Measurements from ENCODE around the gene FCAMR. TPM values are rescaled to one million over a fixed set of nuclear protein-coding genes. Genes with fewer than 3 reads are reported as not detected.

The FCAMR gene
- total and polyA plus RNA-seq, 2 of the 4 experiments (the other 2 are of a cell fraction), result not detected

DNA sequence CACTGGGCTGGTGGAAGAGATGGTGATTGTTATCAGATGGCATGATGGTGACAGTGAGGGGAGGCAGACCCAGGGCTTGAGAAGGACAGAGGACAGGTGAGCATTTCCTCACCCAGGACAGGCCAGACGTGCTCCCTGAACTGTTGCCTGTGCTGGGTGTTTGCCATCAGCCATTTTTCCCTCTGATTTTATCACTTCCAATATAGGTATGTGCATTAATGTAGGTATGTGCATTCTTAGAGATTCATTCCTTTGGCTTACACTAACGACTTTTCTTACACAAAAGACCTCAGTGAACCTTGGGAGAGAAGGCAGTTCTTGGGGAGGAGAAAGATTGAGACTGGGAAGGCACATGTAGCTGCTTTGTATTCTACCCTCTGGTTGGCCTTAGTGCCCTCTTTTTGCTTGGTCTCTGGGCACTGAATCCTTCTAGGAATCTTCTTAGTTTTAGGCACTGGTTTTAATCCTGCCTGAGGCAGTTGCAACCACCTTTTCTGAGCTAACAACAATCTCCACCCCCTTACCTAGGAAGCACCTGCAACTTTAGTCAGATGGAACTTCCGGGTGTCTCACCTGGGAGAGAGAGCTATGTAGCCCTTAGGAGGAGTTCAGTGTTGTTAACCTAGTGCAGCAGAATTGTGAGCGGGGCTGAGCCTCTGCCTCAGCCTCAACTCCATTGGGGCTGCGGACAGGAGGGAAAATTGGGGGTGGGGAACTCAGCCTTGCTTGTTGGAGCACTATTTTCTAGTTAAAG lies 31.4 kb upstream of the FCAMR start:
- no peak overlapping the region for H3K4ac ChIP-seq (ENCODE audit: low read depth, low read length)
- no peak overlapping the region for H2BK15ac ChIP-seq (ENCODE audit: low read depth, low read length)
- H2BK120ac ChIP-seq (ENCODE audit: low read depth, low read length), result no peak overlapping the region
- ChIA-PET CTCF (no interaction called here), POLR2A (ENCODE audit: unreplicated experiment) (no interaction called here)
- H2AFZ ChIP-seq (replicated peaks; ENCODE audit: low read length, poor library complexity), result no peak overlapping the region
- peaks cover under 1% of the 10 kb centered on the region; the same call in 1 of the 2 replicates for H3K9me1 ChIP-seq (ENCODE audit: insufficient read depth, low read length)
- H2AK9ac ChIP-seq (replicated peaks; ENCODE audit: low read depth, low read length, poor library complexity), result no peak overlapping the region
- H3K23ac ChIP-seq (ENCODE audit: low read depth, low read length), result no peak overlapping the region
- H4K91ac ChIP-seq (ENCODE audit: insufficient read depth, low read depth, low read length), result no peak overlapping the region
- H3K14ac ChIP-seq (replicated peaks; ENCODE audit: low read depth, low read length), result no peak overlapping the region
- no peak overlapping the region for H3K4me3 ChIP-seq (ENCODE audit: insufficient read depth, low read depth, low read length)
- no peak overlapping the region for H3K56ac ChIP-seq (ENCODE audit: extremely low read depth, insufficient read depth, low read length)
- no peak overlapping the region for H3K18ac ChIP-seq (ENCODE audit: low read depth, low read length)
- peaks cover 3% of the 10 kb centered on the region; the same call in 1 of the 2 replicates for H3K27me3 ChIP-seq (ENCODE audit: control insufficient read depth, insufficient read depth, low read length)
- dilution Hi-C loops (cut with HindIII; ENCODE audit: low sequenced_read_pairs, unreplicated experiment), result no loop called here
- H3K79me1 ChIP-seq (ENCODE audit: low read depth in 1 of 2, low read length in 2 of 2), result no peaks in the 10 kb centered on the region
- H3K4me2 ChIP-seq (ENCODE audit: low read depth, low read length), result no peak overlapping the region
- no peak overlapping the region for H3K9ac ChIP-seq (ENCODE audit: low read depth, low read length)
- intact Hi-C loops (cut with micrococcal nuclease), result no loop called here
- in situ Hi-C loops (cut with MboI; ENCODE audit: low sequenced_read_pairs), result no loop called here
- no peaks in the 10 kb centered on the region for H4K20me1 ChIP-seq (ENCODE audit: insufficient read depth, low read length)
- H2BK20ac ChIP-seq (ENCODE audit: low read depth, low read length), result no peak overlapping the region
- H4K8ac ChIP-seq (ENCODE audit: low read depth in 2 of 2, low read length in 2 of 2), result no peak overlapping the region
- no peaks in the 10 kb centered on the region for H3K9me3 ChIP-seq (ENCODE audit: control insufficient read depth, insufficient read depth, low read length)
- no peak overlapping the region for H4K5ac ChIP-seq (ENCODE audit: low read depth, low read length)
- TF ChIP-seq BHLHE40 (IDR thresholded peaks at IDR 0.05; ENCODE audit: low read depth, low read length) (no peak), RCOR1 (IDR thresholded peaks at IDR 0.05; ENCODE audit: insufficient replicate concordance, low read length) (no peak), SMC3 (IDR thresholded peaks at IDR 0.05; ENCODE audit: low read depth, low read length) (no peak), RFX5 (IDR thresholded peaks at IDR 0.05; ENCODE audit: low read depth, low read length) (no peak), FOS (IDR thresholded peaks at IDR 0.05; ENCODE audit: low read depth, low read length) (no peak), POLR2A (IDR thresholded peaks at IDR 0.05; ENCODE audit: low read depth, low read length) (no peak), RAD21 (IDR thresholded peaks at IDR 0.05; ENCODE audit: low read length) (no peak), MAZ (IDR thresholded peaks at IDR 0.05; ENCODE audit: borderline replicate concordance, low read depth, low read length) (no peak), CEBPB (IDR thresholded peaks at IDR 0.05; ENCODE audit: low read depth, low read length) (no peak), NFE2L2 (IDR thresholded peaks at IDR 0.05; ENCODE audit: low read depth, low read length) (no peak), MXI1 (IDR thresholded peaks at IDR 0.05; ENCODE audit: borderline replicate concordance, low read depth, low read length) (no peak), CHD1 (IDR thresholded peaks at IDR 0.05; ENCODE audit: low read depth, low read length) (no peak), MAFK (IDR thresholded peaks at IDR 0.05; ENCODE audit: low read depth, low read length) (no peak)
- TF ChIP-seq, protein P1, sequence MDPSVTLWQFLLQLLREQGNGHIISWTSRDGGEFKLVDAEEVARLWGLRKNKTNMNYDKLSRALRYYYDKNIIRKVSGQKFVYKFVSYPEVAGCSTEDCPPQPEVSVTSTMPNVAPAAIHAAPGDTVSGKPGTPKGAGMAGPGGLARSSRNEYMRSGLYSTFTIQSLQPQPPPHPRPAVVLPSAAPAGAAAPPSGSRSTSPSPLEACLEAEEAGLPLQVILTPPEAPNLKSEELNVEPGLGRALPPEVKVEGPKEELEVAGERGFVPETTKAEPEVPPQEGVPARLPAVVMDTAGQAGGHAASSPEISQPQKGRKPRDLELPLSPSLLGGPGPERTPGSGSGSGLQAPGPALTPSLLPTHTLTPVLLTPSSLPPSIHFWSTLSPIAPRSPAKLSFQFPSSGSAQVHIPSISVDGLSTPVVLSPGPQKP (IDR thresholded peaks at IDR 0.05; ENCODE audit: borderline replicate concordance, low read depth, low read length), result no peak
- TF ChIP-seq, protein P2, sequence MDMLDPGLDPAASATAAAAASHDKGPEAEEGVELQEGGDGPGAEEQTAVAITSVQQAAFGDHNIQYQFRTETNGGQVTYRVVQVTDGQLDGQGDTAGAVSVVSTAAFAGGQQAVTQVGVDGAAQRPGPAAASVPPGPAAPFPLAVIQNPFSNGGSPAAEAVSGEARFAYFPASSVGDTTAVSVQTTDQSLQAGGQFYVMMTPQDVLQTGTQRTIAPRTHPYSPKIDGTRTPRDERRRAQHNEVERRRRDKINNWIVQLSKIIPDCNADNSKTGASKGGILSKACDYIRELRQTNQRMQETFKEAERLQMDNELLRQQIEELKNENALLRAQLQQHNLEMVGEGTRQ (IDR thresholded peaks at IDR 0.05; ENCODE audit: low read depth, low read length), result no peak
- TF ChIP-seq, protein P3, sequence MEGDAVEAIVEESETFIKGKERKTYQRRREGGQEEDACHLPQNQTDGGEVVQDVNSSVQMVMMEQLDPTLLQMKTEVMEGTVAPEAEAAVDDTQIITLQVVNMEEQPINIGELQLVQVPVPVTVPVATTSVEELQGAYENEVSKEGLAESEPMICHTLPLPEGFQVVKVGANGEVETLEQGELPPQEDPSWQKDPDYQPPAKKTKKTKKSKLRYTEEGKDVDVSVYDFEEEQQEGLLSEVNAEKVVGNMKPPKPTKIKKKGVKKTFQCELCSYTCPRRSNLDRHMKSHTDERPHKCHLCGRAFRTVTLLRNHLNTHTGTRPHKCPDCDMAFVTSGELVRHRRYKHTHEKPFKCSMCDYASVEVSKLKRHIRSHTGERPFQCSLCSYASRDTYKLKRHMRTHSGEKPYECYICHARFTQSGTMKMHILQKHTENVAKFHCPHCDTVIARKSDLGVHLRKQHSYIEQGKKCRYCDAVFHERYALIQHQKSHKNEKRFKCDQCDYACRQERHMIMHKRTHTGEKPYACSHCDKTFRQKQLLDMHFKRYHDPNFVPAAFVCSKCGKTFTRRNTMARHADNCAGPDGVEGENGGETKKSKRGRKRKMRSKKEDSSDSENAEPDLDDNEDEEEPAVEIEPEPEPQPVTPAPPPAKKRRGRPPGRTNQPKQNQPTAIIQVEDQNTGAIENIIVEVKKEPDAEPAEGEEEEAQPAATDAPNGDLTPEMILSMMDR (conservative IDR thresholded peaks at IDR 0.05; ENCODE audit: low read depth, low read length), result no peak
- DNase-seq (no peak), ATAC-seq (ENCODE audit: low read depth) (no peak)
- no peak overlapping the region for H2BK5ac ChIP-seq (ENCODE audit: low read depth, low read length, poor library complexity, severe bottlenecking)
- H3K4me1 ChIP-seq (ENCODE audit: control insufficient read depth, insufficient read depth, low read length), result no peaks in the 10 kb centered on the region
- WGBS, 2 experiments (ENCODE audit: extremely low coverage in 2 of 2, insufficient read length in 1 of 2), result no CpG with 5 or more reads among the region's 5 CpGs
- H2AK5ac ChIP-seq (ENCODE audit: low read depth, low read length), result no peak overlapping the region
- no peaks in the 10 kb centered on the region for H3K36me3 ChIP-seq (ENCODE audit: control insufficient read depth, insufficient read depth, low read length)
- BruUV-seq (replicated peaks), result no TSS peak
- H3K27ac ChIP-seq (ENCODE audit: insufficient read depth, low read length), result no peak overlapping the region

All from IMR-90 (cell line).